Right lobe of liver (tissue), 4 donors: ENCODE results near the gene AP1B1.

Source experiments
- POLR2A ChIP-seq: fragments of 450-650 bp; IDR thresholded peaks from one replicate; pipeline ENCODE4 v1.6.1; 2017; ENCODE audit warnings: antibody characterized with exemption, mild to moderate bottlenecking
- TF ChIP-seq, protein P1 (sequence below), 4 donors: fragments of 200-600 bp in 3 of 4; fragments of 450-650 bp in 1 of 4; IDR thresholded peaks; one replicate each; pipeline versions ENCODE4 v1.5.1 to v1.8.0; 2016 to 2022; ENCODE audit warnings: antibody characterized with exemption in 4 of 4, mild to moderate bottlenecking in 2 of 4
- donor health status: DM: no; HTN: no; CAD: no.
- donor health status: DM: no; HTN: no; CAD: no.
- donor health status: DM: no; HTN: yes; CAD: no.

DNA sequence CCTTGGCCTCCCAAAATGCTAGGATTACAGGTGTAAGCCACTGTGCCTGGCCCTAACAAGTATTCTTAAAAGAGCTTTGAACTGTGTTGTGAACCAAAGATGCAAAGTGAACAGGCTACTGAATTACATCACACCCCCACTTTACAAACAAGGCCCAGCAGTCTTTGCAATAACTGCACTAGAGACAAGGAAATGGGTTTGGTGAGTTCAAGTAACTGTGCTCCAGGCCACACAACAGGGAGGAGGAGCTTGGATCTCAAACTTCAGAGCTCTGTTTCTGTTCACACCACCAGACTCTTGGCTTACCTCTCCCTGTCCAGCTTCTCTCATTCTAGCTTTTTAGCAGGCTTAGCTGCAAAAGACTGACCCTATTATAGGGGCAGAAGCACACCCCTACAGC is 42.4 kb downstream of the AP1B1 start:
- TF ChIP-seq, protein P1, sequence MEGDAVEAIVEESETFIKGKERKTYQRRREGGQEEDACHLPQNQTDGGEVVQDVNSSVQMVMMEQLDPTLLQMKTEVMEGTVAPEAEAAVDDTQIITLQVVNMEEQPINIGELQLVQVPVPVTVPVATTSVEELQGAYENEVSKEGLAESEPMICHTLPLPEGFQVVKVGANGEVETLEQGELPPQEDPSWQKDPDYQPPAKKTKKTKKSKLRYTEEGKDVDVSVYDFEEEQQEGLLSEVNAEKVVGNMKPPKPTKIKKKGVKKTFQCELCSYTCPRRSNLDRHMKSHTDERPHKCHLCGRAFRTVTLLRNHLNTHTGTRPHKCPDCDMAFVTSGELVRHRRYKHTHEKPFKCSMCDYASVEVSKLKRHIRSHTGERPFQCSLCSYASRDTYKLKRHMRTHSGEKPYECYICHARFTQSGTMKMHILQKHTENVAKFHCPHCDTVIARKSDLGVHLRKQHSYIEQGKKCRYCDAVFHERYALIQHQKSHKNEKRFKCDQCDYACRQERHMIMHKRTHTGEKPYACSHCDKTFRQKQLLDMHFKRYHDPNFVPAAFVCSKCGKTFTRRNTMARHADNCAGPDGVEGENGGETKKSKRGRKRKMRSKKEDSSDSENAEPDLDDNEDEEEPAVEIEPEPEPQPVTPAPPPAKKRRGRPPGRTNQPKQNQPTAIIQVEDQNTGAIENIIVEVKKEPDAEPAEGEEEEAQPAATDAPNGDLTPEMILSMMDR (IDR thresholded peaks at IDR 0.05): no peak
- no peak for TF ChIP-seq POLR2A
